SKM-1 (cell line): ENCODE results near the gene CXorf51B.
"Not testable (repeated sequence)": the region's sequence is repeated elsewhere in the genome, so short reads cannot be mapped to it uniquely, and the experiment has no call there.

Source experiments
- DNase-seq: peaks from one replicate; lab custom pipeline; 2025; ENCODE audit not compliant: unreplicated experiment; lab: John Stamatoyannopoulos, UW

The CXorf51B gene

DNA sequence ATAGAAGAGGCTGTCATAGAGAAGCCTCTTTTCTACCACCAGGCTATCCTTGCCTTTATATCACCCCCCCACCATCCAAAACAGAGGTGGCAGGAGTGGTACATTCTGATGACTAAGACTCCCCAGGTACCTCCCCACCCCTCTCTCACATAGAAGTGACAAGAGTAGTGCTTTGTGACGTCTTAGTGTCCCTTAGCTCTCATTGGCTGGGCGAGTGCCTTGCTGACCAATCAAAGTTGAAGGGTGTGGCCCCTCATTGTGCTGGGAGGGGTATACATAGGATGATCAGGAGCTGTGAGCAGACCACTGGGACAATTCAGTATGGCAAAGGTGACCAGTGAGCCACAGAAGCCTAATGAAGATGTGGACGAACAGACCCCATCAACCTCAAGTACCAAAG is at the start of gene CXorf51B:
Gene CXorf51B, plus strand, starts transcription at position 301 of the 400 bp plus-strand sequence. Its CDS starts 21 bp downstream, at position 322.
- not testable (repeated sequence) for DNase-seq

DNA sequence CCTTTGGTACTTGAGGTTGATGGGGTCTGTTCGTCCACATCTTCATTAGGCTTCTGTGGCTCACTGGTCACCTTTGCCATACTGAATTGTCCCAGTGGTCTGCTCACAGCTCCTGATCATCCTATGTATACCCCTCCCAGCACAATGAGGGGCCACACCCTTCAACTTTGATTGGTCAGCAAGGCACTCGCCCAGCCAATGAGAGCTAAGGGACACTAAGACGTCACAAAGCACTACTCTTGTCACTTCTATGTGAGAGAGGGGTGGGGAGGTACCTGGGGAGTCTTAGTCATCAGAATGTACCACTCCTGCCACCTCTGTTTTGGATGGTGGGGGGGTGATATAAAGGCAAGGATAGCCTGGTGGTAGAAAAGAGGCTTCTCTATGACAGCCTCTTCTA is 5.1 kb downstream of the CXorf51B start, which contains the start of gene CXorf51A:
Gene CXorf51A, minus strand, starts transcription at position 101 of the 400 bp plus-strand sequence. Its CDS starts 21 bp downstream, at position 80.
- not testable (repeated sequence) for DNase-seq

DNA sequence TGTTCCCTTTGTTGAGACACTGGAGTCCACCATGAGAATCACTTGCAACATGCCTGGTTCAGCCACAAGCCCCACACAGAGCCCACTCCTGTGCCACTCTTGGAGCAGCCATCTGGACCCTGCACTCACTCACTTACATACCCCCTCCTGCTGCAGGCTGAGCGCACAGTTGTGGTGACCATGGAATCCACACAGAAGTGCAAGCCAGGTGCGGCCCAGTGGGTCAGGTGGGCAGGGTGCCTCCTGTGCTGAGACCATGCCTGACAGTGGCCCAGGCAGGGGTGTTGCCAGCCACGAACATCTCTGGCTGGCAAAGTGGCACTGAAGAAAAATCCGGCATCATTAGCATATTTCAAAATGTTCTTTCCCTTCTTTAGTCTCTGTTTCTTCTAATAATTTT is 22.4 kb downstream of the CXorf51B start:
- DNase-seq, result no peak

DNA sequence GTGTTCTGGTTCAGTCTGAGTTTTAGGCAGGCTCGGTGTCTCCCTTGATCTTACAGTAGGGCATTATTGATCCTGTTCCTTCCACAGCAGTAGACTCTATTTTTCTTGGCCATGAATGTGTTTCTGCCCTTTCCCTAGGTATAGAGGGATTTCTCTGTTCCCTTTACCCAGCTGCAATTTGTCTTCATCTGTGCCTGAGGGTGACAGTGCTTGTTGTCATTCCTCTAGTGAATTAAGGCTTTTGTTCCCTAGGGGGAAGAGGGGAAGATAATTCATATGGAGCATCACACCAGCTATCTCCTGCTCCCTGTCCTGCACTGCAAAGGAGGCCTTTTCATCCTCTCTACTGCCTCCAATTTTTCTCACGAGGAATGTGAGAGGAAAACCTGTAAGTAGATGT is 44.7 kb downstream of the CXorf51B start:
- no peak for DNase-seq
